GM18519 (cell line): ENCODE measurements around the gene ZNF75A.

Source experiments
- ATAC-seq: cut with Tn5 transposase; IDR thresholded peaks from one replicate; pipeline ENCODE4 v1.9.1; 2021; ENCODE audit warnings: mild to moderate bottlenecking, moderate library complexity; ENCODE audit not compliant: unreplicated experiment, low FRiP score

Gene ZNF75A

GRCh38 chr16:3283543-3284447, 21.5 kb upstream of the ZNF75A start:
- ATAC-seq: no peak

GRCh38 chr16:3285131-3285530, 20.2 kb upstream of the ZNF75A start:
- no peak for ATAC-seq

- ATAC-seq: no peak
Measured at GRCh38 chr16:3289998-3290673, 15.2 kb upstream of the ZNF75A start.

- ATAC-seq: no peak
Measured at GRCh38 chr16:3292604-3293003, 12.7 kb upstream of the ZNF75A start.

DNA sequence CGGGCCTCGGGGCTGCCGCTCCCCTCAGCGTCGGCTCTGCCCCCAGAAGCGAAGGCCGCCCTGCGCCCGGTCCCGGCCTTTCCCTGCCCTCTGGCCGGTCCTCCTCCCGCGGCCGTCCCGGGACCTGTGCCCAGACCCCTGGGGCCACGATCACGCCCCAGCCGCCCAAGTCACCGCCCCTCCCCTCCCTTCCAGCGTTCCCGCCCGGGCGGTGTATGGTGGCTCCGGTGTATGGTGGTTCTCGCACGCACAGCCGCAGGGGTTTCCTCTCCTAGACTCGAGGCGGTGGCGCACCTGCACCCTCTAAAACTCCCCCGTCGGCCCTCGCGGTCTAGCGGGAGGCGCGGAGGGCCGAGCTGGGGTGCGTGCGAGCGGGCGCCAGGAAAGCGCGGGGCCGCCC, 10.1 kb upstream of the ZNF75A start:
- no peak for ATAC-seq

GRCh38 chr16:3295783-3296182, 9.5 kb upstream of the ZNF75A start:
- ATAC-seq: no peak

GRCh38 chr16:3304370-3304769, 927 bp upstream of the ZNF75A start:
- ATAC-seq: no peak

DNA sequence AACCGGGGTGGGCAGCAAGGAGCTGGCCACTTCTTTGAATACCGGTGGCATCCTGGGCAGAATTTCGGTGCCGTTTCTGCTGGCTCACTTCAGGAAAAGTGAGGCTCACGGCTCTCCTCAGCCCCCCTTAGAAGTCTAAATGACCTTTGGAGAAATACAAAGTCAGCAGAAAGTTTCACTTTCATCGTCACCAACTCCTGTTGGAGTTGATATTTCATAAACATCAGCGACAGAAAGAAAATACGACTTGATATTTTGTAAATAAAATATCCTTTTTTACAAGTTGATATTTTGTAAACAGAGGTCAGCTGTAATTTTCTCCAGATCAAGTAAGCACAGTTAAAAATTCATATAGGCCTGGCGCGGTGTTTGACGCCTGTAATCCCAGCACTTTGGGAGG, 781 bp downstream of the ZNF75A start:
- no peak for ATAC-seq

- no peak for ATAC-seq
Measured at GRCh38 chr16:3311496-3311895, 6.2 kb downstream of the ZNF75A start.

DNA sequence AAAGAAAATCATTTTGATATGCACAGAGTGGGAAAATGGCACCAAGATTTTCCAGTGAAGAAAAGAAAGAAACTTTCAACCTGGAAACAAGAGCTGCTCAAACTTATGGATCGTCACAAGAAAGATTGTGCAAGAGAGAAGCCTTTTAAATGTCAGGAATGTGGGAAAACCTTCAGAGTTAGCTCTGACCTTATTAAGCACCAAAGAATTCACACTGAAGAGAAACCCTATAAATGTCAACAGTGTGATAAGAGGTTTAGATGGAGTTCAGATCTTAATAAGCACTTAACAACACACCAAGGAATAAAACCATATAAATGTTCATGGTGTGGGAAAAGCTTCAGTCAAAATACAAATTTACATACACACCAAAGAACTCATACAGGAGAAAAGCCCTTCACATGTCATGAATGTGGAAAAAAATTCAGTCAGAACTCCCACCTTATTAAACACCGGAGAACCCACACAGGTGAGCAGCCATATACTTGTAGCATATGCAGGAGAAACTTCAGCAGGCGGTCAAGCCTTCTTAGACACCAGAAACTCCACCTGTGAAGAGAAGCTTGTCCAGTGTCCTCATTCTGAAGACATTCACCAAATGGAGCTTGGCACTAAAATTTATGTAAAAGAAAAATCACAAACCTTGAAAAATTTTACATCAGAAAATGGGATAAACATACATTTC, 12.2 kb downstream of the ZNF75A start:
- ATAC-seq: no peak

DNA sequence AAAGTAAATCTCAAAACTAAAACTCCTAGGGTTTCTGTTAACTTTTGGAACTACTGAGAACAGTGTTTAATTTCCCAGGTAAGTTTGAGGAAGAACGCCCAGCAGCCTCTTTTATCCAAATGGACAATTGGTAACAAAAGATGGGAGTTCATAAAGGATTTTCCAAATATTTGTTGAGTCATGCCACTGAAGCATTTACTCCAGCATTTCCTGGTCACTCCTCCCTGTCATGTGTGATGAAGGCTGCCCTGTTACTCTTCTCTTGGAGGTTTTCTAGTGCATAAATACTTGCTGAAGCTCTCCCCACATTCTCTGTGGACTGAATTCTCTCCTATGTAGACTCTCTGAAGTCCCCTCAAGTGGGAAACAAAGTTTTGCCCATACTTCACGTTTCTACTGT, 16.5 kb downstream of the ZNF75A start:
- ATAC-seq: no peak

DNA sequence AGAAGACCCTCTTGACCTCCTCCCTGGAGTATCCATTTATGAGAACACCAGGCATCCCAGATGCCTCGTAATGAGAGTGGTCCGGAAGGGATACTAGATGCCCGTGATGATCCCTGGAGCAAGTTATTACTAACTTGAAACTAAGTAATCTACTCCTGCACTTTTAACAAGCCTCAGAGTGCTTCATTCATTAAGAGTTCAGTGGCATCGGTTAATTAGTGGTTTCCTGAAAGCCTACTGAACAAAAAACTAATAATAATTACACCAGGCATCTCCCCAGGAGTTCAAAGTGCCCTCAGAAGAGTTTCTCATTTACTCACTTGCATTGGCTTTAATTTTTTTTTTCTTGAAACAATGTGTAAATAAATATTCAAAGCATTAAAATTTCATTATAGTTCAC, 22.2 kb downstream of the ZNF75A start:
- ATAC-seq: no peak

GRCh38 chr16:3328104-3328503, 22.8 kb downstream of the ZNF75A start:
- ATAC-seq: no peak

DNA sequence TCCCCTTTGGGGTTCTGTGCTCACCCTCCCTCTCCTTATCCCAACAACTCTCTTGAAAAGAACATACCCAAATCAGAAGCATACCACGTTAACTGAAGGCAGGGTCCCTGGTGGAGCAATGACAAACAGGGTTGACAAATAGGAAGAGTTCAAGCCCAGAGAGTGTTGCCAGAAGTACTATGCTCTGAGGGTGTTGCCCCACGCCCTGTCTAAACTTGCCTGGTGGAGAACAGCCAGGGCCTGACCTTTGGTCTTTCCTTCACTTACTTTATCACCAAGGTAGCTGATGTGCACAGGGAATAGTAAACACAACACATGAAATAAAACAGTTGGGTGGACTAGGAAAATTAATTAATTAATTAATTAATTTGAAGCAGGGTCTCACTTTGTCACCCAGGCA, 23.3 kb downstream of the ZNF75A start:
- no peak for ATAC-seq

DNA sequence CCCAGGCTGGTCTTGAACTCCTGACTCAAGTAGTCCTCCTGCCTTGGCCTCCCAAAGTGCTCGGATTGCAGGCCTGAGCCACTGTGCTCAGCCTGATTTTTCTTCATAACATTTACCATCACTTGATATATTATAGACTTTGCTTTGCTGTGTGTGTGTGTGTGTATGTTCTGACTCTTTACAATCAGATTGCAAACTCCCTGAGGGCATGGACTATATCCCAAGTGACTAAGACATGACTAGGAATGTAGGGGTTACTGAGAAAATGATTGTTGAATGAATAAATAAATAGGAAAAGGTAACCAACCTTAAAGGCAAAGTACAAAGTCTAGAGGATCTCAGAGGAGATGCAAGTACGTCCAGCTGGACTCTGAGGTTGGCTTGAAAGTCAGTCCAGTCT, 40.7 kb downstream of the ZNF75A start:
- no peak for ATAC-seq

- no peak for ATAC-seq
Measured at GRCh38 chr16:3347586-3347985, 42.3 kb downstream of the ZNF75A start.

DNA sequence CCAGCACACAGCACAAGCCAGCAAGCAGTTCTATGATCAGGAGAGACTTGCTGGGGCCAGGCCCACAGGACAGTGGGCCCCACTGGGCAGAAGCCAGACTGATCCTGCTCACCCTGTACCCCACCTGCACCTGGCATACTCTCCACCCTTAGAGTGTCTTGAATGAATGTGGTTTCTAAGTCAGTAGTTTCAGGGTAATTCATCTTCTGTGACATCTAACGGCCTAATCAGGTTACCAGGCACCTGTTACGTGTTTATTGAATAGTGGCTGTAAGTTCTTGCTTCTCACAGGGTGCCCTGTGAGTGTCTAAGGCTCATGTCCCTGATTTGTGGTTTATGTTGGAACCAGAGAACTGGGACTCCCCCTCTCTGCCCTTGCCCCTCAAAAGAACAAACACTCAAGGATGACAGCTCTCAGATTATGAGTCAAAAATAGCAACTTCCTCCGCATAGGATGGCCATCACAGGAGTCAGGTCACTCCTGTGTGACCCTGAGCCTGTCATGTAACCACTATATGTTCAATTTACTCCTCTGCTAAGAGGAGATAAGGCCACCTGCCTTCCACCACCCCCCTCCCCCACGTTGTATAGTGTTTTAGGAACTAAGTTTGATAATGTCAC, 43.4 kb downstream of the ZNF75A start:
- no peak for ATAC-seq

GRCh38 chr16:3349175-3349574, 43.9 kb downstream of the ZNF75A start:
- no peak for ATAC-seq

DNA sequence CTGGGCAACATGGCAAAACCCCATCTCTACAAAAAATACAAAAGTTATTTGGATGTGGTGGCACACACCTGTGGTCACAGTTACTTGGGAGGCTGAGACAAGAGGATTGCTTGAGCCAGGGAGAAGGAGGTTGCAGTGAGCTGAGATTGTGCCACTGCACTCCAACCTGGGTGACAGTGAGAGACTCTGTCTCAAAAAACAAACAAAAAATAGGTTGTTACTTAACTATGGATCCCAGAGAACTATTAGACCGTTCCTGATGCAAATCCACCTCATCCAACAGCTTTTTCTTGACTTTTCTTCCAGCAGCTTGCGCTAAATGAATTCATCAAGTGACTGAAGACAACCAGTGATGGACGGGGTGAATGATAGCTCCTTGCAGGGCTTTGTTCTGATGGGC, 50.3 kb downstream of the ZNF75A start, which contains the start of gene OR2C1:
OR2C1 (plus strand) TSS at position 301 of the 400 bp plus-strand sequence; CDS start at position 353, 52 bp downstream.
- ATAC-seq: no peak

GRCh38 chr16:3356118-3356517, 50.8 kb downstream of the ZNF75A start:
- ATAC-seq: no peak

GRCh38 chr16:3358871-3359270, 53.6 kb downstream of the ZNF75A start:
- no peak for ATAC-seq
